GM21619 (cell line): ENCODE measurements around the gene MGMT.

ENCODE experiments used
- ATAC-seq: cut with Tn5 transposase; IDR thresholded peaks from one replicate; pipeline ENCODE4 v1.9.1; 2021; ENCODE audit not compliant: unreplicated experiment

The MGMT gene

GRCh38 chr10:129647590-129647989, 180.5 kb downstream of the MGMT start:
- ATAC-seq, result no peak

GRCh38 chr10:129648856-129649255, 181.8 kb downstream of the MGMT start:
- ATAC-seq, result no peak

- ATAC-seq, result no peak
Observed at GRCh38 chr10:129652021-129652420, 185.0 kb downstream of the MGMT start.

- no peak for ATAC-seq
Observed at GRCh38 chr10:129652521-129653201, 185.6 kb downstream of the MGMT start.

- ATAC-seq, result no peak
Observed at GRCh38 chr10:129653428-129653827, 186.4 kb downstream of the MGMT start.

GRCh38 chr10:129653861-129654260, 186.8 kb downstream of the MGMT start:
- ATAC-seq, result no peak

GRCh38 chr10:129654461-129654860, 187.4 kb downstream of the MGMT start:
- ATAC-seq, result no peak

- no peak for ATAC-seq
Observed at GRCh38 chr10:129655007-129655678, 188.1 kb downstream of the MGMT start.

- ATAC-seq, result no peak
Observed at GRCh38 chr10:129655679-129656031, 188.6 kb downstream of the MGMT start.

GRCh38 chr10:129656642-129657041, 189.6 kb downstream of the MGMT start:
- ATAC-seq, result no peak

- ATAC-seq, result no peak
Observed at GRCh38 chr10:129657297-129658017, 190.4 kb downstream of the MGMT start.

GRCh38 chr10:129658376-129659072, 191.5 kb downstream of the MGMT start:
- ATAC-seq, result no peak

- ATAC-seq, result no peak
Observed at GRCh38 chr10:129659508-129660268, 192.6 kb downstream of the MGMT start.

GRCh38 chr10:129660569-129660968, 193.5 kb downstream of the MGMT start:
- ATAC-seq, result no peak

GRCh38 chr10:129662426-129662825, 195.4 kb downstream of the MGMT start:
- no peak for ATAC-seq

- no peak for ATAC-seq
Observed at GRCh38 chr10:129670124-129670523, 203.1 kb downstream of the MGMT start.

- no peak for ATAC-seq
Observed at GRCh38 chr10:129673292-129673691, 206.3 kb downstream of the MGMT start.

GRCh38 chr10:129675027-129675769, 208.2 kb downstream of the MGMT start:
- ATAC-seq, result no peak

GRCh38 chr10:129676014-129676413, 209.0 kb downstream of the MGMT start:
- no peak for ATAC-seq

- ATAC-seq, result no peak
Observed at GRCh38 chr10:129677377-129677927, 210.4 kb downstream of the MGMT start.
